ENCODE results near the gene KDM2B. TPM values are rescaled to one million over a fixed set of nuclear protein-coding genes. Genes with fewer than 3 reads are reported as not detected.

The KDM2B gene
- total RNA-seq (2021; fragmentation: NEBNext Ultra II Directional; extraction: Animal tissue kit (Norgen Biotek cat#: 25700)) (156 and 162 TPM in 2 replicates), polyA plus RNA-seq (2011; rRNA removed) (111 and 167 TPM in 2 replicates), polyA minus RNA-seq (2011; rRNA and poly(A)+ RNA removed) (262 and 318 TPM in 2 replicates)
- 83.9 TPM for polyA plus RNA-seq (2011; cell fraction: cytosol; rRNA removed)
- polyA plus RNA-seq (2011; cell fraction: nucleus; rRNA removed): 273 TPM
- 96.2 to 111 TPM (median 103 TPM) in 4 replicates for polyA plus RNA-seq (2012, experiment 1 of 2)
- polyA plus RNA-seq (2012, experiment 2 of 2): 36.6 TPM
- 77.1 TPM for polyA plus RNA-seq (2013, experiment 1 of 2)
- 72.5 TPM for polyA plus RNA-seq (2013, experiment 2 of 2)
- polyA minus RNA-seq (2011; cell fraction: cytosol; rRNA and poly(A)+ RNA removed): 128 TPM
- 128 TPM for polyA minus RNA-seq (2011; cell fraction: nucleus; rRNA and poly(A)+ RNA removed)
- long read RNA-seq, experiment 1, partial matches to known transcripts: 40 of 45 reads
- long read RNA-seq, experiment 1, other reads (novel, unspliced or antisense): 5 of 45 reads
- long read RNA-seq, experiment 2, partial matches to known transcripts: 3 of 17 reads
- long read RNA-seq, experiment 2, other reads (novel, unspliced or antisense): 14 of 17 reads

DNA sequence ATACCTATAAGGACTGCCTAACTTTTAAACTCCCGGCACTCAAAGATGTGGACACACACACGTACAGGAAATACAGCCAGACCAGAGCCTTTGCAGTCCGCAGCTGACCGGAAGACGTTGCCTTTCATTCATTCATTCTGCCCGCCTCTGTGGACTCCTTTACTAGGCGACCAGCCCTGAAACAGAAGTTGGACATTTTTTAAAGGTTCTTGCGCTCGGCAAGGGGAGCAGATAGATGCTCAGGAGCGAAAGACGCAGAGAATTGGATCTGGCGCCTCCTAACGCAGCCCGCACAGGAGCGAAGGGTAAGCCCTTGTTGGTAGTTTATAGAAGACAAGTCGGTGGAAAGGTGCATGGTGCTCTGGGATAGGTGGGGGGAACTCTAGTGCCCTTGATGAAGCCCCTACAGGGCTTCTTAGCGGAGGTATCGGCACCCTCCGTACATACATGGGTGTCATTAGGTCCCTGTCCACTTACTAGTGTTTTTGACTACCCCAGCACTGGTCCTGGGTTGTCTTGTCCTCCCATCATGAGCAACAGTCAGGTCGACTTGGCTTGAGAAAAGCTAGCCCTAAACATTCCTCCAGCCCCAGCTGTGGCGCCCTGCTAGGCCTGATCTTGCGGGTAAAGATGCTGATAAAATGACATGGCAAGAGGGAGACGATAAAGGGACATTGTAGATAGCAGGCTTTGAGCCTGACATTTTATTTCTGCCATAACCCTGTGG lies at the start of gene KDM2B:
TSS of gene KDM2B (minus strand) at position 65 of the 727 bp plus-strand sequence. CDS start 112 bp downstream, outside the sequence.
- Histone ChIP-seq H3K79me2 (ENCODE audit: control insufficient read depth in 1 of 2, insufficient read depth in 2 of 2, low read length in 2 of 2) (peaks cover 0 to 64% of the 10 kb centered on the region in 2 experiments; a peak in 2 of 4 replicates), H2AFZ (ENCODE audit: low read length) (no peak within 1 kb of the TSS)
- TF ChIP-seq, protein P1, sequence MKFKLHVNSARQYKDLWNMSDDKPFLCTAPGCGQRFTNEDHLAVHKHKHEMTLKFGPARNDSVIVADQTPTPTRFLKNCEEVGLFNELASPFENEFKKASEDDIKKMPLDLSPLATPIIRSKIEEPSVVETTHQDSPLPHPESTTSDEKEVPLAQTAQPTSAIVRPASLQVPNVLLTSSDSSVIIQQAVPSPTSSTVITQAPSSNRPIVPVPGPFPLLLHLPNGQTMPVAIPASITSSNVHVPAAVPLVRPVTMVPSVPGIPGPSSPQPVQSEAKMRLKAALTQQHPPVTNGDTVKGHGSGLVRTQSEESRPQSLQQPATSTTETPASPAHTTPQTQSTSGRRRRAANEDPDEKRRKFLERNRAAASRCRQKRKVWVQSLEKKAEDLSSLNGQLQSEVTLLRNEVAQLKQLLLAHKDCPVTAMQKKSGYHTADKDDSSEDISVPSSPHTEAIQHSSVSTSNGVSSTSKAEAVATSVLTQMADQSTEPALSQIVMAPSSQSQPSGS (IDR thresholded peaks at IDR 0.05; ENCODE audit: low read length): no peak
- no peak for TF ChIP-seq NRF1 (IDR thresholded peaks at IDR 0.05; ENCODE audit: low read depth, low read length)
- TF ChIP-seq POLR2A (IDR thresholded peaks at IDR 0.05; ENCODE audit: control extremely low read depth in 1 of 2, low read depth in 2 of 2, low read length in 2 of 2): peak; percentile 21 to 22; a peak in 2 of 3 replicates
- TF ChIP-seq SIN3A (conservative IDR thresholded peaks at IDR 0.05 in 1 of 2, IDR thresholded peaks at IDR 0.05 in 1 of 2; ENCODE audit: low read depth in 1 of 2, low read length in 2 of 2): peak in 1 of 2 experiments; percentile 38; a peak in 1 of 4 replicates
- TF ChIP-seq YY1 (IDR thresholded peaks at IDR 0.05; ENCODE audit: low read depth, low read length): no peak
- TF ChIP-seq, protein P2, sequence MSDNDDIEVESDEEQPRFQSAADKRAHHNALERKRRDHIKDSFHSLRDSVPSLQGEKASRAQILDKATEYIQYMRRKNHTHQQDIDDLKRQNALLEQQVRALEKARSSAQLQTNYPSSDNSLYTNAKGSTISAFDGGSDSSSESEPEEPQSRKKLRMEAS (IDR thresholded peaks at IDR 0.05): no peak

More for the DNA sequence above, at the start of gene KDM2B:
- Histone ChIP-seq H3K4ac (replicated peaks; ENCODE audit: insufficient read length, low read depth, low read length) (peak within 1 kb of the TSS; percentile 15), H3K18ac (ENCODE audit: extremely low read depth, low read length) (peak within 1 kb of the TSS; percentile 73), H2BK12ac (ENCODE audit: low read depth, low read length) (peak within 1 kb of the TSS; percentile 45), H2BK15ac (ENCODE audit: low read length) (peak within 1 kb of the TSS; percentile 61; the same call in 1 of the 2 replicates), H3K27me3 (replicated peaks in 1 of 4; ENCODE audit: control insufficient read depth in 3 of 4, extremely low read depth in 1 of 4, insufficient read depth in 3 of 4, low read length in 3 of 4) (no peaks in the 10 kb centered on the region), H2BK120ac (replicated peaks; ENCODE audit: low read depth, low read length) (peak within 1 kb of the TSS; percentile 93), H3K4me3 (ENCODE audit: extremely low read depth in 1 of 4, insufficient read depth in 2 of 4, low read depth in 3 of 4, low read length in 4 of 4) (peak within 1 kb of the TSS; percentile 78 to 88 (median 84)), H2BK20ac (ENCODE audit: low read length) (peak within 1 kb of the TSS; percentile 89), H3K79me1 (ENCODE audit: low read depth, low read length) (peaks cover 2% of the 10 kb centered on the region; the same call in 1 of the 2 replicates), H3K14ac (ENCODE audit: insufficient read length) (no peak within 1 kb of the TSS), H3K23ac (ENCODE audit: insufficient read length) (no peak within 1 kb of the TSS), H3K27ac (ENCODE audit: low read depth, low read length) (peak within 1 kb of the TSS; percentile 95), H3K9ac (replicated peaks in 1 of 4; ENCODE audit: extremely low read depth in 1 of 4, low read depth in 3 of 4, low read length in 3 of 4) (peak within 1 kb of the TSS; percentile 68 to 94 (median 88)), H3K36me3 (ENCODE audit: control insufficient read depth in 2 of 4, insufficient read depth in 4 of 4, low read length in 3 of 4) (peaks cover 0 to 2% (median 0%) of the 10 kb centered on the region in 4 experiments; a peak in 2 of 8 replicates), H3K23me2 (ENCODE audit: low read depth, low read length) (peaks cover 28% of the 10 kb centered on the region), H4K91ac (replicated peaks; ENCODE audit: insufficient read length, low read length) (peak within 1 kb of the TSS; percentile 83), H2AK5ac (ENCODE audit: low read depth, low read length) (peak within 1 kb of the TSS; percentile 57), H2BK5ac (ENCODE audit: low read depth, low read length) (peak within 1 kb of the TSS; percentile 58), H3K4me2 (ENCODE audit: insufficient read depth in 1 of 2, low read depth in 2 of 2, low read length in 2 of 2) (peak within 1 kb of the TSS; percentile 93 to 100), H4K5ac (ENCODE audit: insufficient read length, low read depth, low read length) (peak within 1 kb of the TSS; percentile 90), H3K9me3 (ENCODE audit: insufficient read depth in 2 of 2, low read depth in 1 of 2, low read length in 1 of 2) (no peaks in the 10 kb centered on the region), H3K4me1 (replicated peaks in 1 of 4; ENCODE audit: control insufficient read depth in 3 of 4, insufficient read depth in 4 of 4, low read length in 3 of 4) (peaks cover 9 to 22% (median 14%) of the 10 kb centered on the region in 4 experiments; a peak in 6 of 7 replicates), H3K56ac (replicated peaks; ENCODE audit: insufficient read length, low read depth, low read length) (peak within 1 kb of the TSS; percentile 85), H4K20me1 (replicated peaks in 1 of 2; ENCODE audit: control insufficient read depth in 1 of 2, insufficient read depth in 2 of 2, low read length in 2 of 2) (no peaks in the 10 kb centered on the region), H4K8ac (ENCODE audit: extremely low read depth, insufficient read depth, low read length) (peak within 1 kb of the TSS; percentile 76; the same call in 1 of the 2 replicates)
- FAIRE-seq: no peak
- DNase-seq (ENCODE audit: low read depth in 1 of 2, low spot score in 2 of 2): peak in 1 of 2 experiments; percentile 59
- ChIA-PET CTCF (ENCODE audit: partially characterized antibody) (interaction anchor here (0.7 to 2.6 kb wide), 12 partner anchors 18 to 112 kb away, joined by 3 to 11 read pairs (median 5); partner anchors contain the start of gene ORAI1), POLR2A (ENCODE audit: partially characterized antibody) (interaction anchor here (0.6 to 31.0 kb wide), 23 partner anchors 7 to 181 kb away, joined by 3 to 793 read pairs (median 5); partner anchors contain the start of genes MORN3, ORAI1, RNF34 and TMEM120B)
- WGBS, 2 experiments (ENCODE audit: extremely low coverage in 1 of 2, insufficient coverage in 1 of 2, insufficient read length in 1 of 2, insufficient replicate concordance in 2 of 2, low coverage in 1 of 2, low lambda C conversion rate in 2 of 2, missing lambda C conversion rate in 1 of 2): 2% methylated on average over 23 of the region's 23 CpGs; no CpG with 5 or more reads in 1 of the 2 experiments
